AG09319 (cell line): ENCODE data around the gene NUDT3.
A peak's percentile ranks its signal among the peaks of the same experiment; 100 is the strongest.

ENCODE experiments used
- DNase-seq: peaks from one replicate; pipeline ENCODE4 v3.0.0-alpha.2; 2010; ENCODE audit warnings: low read depth; ENCODE audit errors: extremely low read depth
- CTCF ChIP-seq: IDR thresholded peaks from 2 replicates; pipeline ENCODE4 v1.5.1; 2011; ENCODE audit warnings: low read depth, mild to moderate bottlenecking, inconsistent platforms, low read length, moderate library complexity

The NUDT3 gene

DNA sequence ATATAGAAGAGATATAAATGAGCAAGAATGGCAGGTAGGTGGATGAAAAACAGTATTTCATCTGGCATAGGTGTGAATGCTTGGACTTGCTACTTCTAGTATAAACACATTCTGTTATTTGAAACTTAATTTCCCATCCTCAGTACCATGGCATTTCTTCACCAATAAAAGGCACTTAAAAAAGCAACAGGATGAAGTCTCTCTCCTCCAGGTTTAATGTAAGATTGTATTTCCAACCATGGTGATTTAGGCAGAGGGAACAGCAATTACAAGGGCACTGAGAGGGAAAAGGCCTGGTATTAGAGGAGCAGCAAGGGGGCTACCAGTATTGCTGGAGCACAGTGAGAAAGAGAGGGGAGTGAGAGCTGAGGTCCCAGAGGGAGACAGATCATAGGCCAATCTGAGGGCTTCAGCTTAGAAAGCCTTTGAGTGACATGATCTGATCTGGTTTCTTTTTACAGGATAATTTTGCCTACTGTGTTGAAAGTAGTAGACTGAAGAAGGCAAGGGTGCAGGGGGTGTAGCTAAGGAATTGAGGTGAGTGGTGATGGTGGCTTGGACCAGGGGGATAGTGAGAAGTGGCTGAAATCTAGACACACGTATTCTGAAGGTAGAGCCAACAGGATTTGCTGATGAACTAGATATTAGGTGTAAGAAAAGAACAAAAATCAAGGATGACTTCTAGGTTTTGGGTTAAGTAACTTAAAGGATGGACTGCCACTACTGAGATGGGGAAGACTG lies 75.9 kb downstream of the NUDT3 start:
- no peak for TF ChIP-seq CTCF
- no peak for DNase-seq

DNA sequence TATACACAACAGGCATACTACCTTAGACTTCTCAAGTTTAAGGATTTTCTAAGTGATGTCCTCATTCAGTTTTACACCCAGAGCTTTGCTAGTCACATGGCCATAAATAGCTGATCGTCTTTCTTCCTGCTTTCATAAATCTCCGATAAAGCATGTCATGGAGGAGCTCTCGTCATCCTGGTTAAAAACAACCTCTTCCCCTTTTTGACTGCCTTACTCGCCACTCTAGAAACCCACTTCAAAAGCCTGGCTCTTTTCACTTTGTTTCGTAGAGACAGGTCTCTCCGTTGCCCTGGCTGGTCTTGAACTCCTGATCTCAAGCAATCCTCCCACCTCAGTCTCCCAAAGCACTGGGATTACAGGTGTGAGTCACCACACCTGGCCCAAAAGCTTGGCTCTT lies 76.7 kb downstream of the NUDT3 start:
- no peak for DNase-seq
- no peak for TF ChIP-seq CTCF

- DNase-seq = no peak
- TF ChIP-seq CTCF = no peak
These were observed 77.2 kb downstream of the NUDT3 start for GRCh38 chr6:34315256-34315655.

GRCh38 chr6:34312259-34312658 lies 80.2 kb downstream of the NUDT3 start:
- no peak for DNase-seq
- no peak for TF ChIP-seq CTCF

- no peak for DNase-seq
- no peak for TF ChIP-seq CTCF
These were observed 81.7 kb downstream of the NUDT3 start for GRCh38 chr6:34310817-34311216.

GRCh38 chr6:34308483-34308882 lies 84.0 kb downstream of the NUDT3 start:
- no peak for TF ChIP-seq CTCF
- no peak for DNase-seq

GRCh38 chr6:34305982-34306708 lies 86.3 kb downstream of the NUDT3 start:
- no peak for TF ChIP-seq CTCF
- DNase-seq = peak; percentile 5
